ENCODE measurements around the gene RSU1. TPM values are rescaled to one million over a fixed set of nuclear protein-coding genes. Genes with fewer than 3 reads are reported as not detected.

The RSU1 gene
- total RNA-seq, 1 experiment from 2014 or later = 64.9 TPM

- no peaks in the 10 kb centered on the region for H3K27me3 ChIP-seq (ENCODE audit: control insufficient read depth, insufficient read depth, low read length)
- H3K36me3 ChIP-seq (replicated peaks; ENCODE audit: control insufficient read depth, insufficient read depth, low read length) = no peaks in the 10 kb centered on the region
- no peak overlapping the region for H3K4me3 ChIP-seq (ENCODE audit: insufficient read depth, low read depth, low read length)
- no peak for DNase-seq
Observed at GRCh38 chr10:16674147-16674703, 143.0 kb downstream of the RSU1 start.

GRCh38 chr10:16673443-16673842 is 143.8 kb downstream of the RSU1 start:
- Histone ChIP-seq H3K4me3 (ENCODE audit: insufficient read depth, low read depth, low read length) (no peak overlapping the region), H3K27me3 (ENCODE audit: control insufficient read depth, insufficient read depth, low read length) (no peaks in the 10 kb centered on the region), H3K36me3 (replicated peaks; ENCODE audit: control insufficient read depth, insufficient read depth, low read length) (no peaks in the 10 kb centered on the region)
- DNase-seq = no peak

- DNase-seq = no peak
- Histone ChIP-seq H3K4me3 (ENCODE audit: insufficient read depth, low read depth, low read length) (no peak overlapping the region), H3K27me3 (ENCODE audit: control insufficient read depth, insufficient read depth, low read length) (no peaks in the 10 kb centered on the region), H3K36me3 (replicated peaks; ENCODE audit: control insufficient read depth, insufficient read depth, low read length) (no peaks in the 10 kb centered on the region)
Observed at GRCh38 chr10:16663444-16663843, 153.8 kb downstream of the RSU1 start.

- no peaks in the 10 kb centered on the region for H3K27me3 ChIP-seq (ENCODE audit: control insufficient read depth, insufficient read depth, low read length)
- DNase-seq = no peak
- H3K36me3 ChIP-seq (replicated peaks; ENCODE audit: control insufficient read depth, insufficient read depth, low read length) = no peaks in the 10 kb centered on the region
- no peak overlapping the region for H3K4me3 ChIP-seq (ENCODE audit: insufficient read depth, low read depth, low read length)
Observed at GRCh38 chr10:16662923-16663322, 154.3 kb downstream of the RSU1 start.

GRCh38 chr10:16656895-16657294 is 160.3 kb downstream of the RSU1 start:
- H3K36me3 ChIP-seq (replicated peaks; ENCODE audit: control insufficient read depth, insufficient read depth, low read length) = no peaks in the 10 kb centered on the region
- H3K27me3 ChIP-seq (ENCODE audit: control insufficient read depth, insufficient read depth, low read length) = no peaks in the 10 kb centered on the region
- H3K4me3 ChIP-seq (ENCODE audit: insufficient read depth, low read depth, low read length) = no peak overlapping the region
- DNase-seq = no peak

- Histone ChIP-seq H3K27me3 (ENCODE audit: control insufficient read depth, insufficient read depth, low read length) (no peaks in the 10 kb centered on the region), H3K4me3 (ENCODE audit: insufficient read depth, low read depth, low read length) (no peak overlapping the region), H3K36me3 (replicated peaks; ENCODE audit: control insufficient read depth, insufficient read depth, low read length) (no peaks in the 10 kb centered on the region)
- DNase-seq = no peak
Observed at GRCh38 chr10:16653224-16653623, 164.0 kb downstream of the RSU1 start.

GRCh38 chr10:16652154-16652553 is 165.1 kb downstream of the RSU1 start:
- Histone ChIP-seq H3K27me3 (ENCODE audit: control insufficient read depth, insufficient read depth, low read length) (no peaks in the 10 kb centered on the region), H3K36me3 (replicated peaks; ENCODE audit: control insufficient read depth, insufficient read depth, low read length) (no peaks in the 10 kb centered on the region), H3K4me3 (ENCODE audit: insufficient read depth, low read depth, low read length) (no peak overlapping the region)
- DNase-seq = no peak

- DNase-seq = no peak
- H3K36me3 ChIP-seq (replicated peaks; ENCODE audit: control insufficient read depth, insufficient read depth, low read length) = no peaks in the 10 kb centered on the region
- H3K27me3 ChIP-seq (ENCODE audit: control insufficient read depth, insufficient read depth, low read length) = no peaks in the 10 kb centered on the region
- H3K4me3 ChIP-seq (ENCODE audit: insufficient read depth, low read depth, low read length) = no peak overlapping the region
Observed at GRCh38 chr10:16649757-16650156, 167.5 kb downstream of the RSU1 start.

- DNase-seq = no peak
- Histone ChIP-seq H3K27me3 (ENCODE audit: control insufficient read depth, insufficient read depth, low read length) (no peaks in the 10 kb centered on the region), H3K4me3 (ENCODE audit: insufficient read depth, low read depth, low read length) (no peak overlapping the region), H3K36me3 (replicated peaks; ENCODE audit: control insufficient read depth, insufficient read depth, low read length) (no peaks in the 10 kb centered on the region)
Observed at GRCh38 chr10:16648366-16648765, 168.9 kb downstream of the RSU1 start.

GRCh38 chr10:16646181-16647059 is 170.8 kb downstream of the RSU1 start:
- H3K27me3 ChIP-seq (ENCODE audit: control insufficient read depth, insufficient read depth, low read length) = no peaks in the 10 kb centered on the region
- DNase-seq = no peak
- no peak overlapping the region for H3K4me3 ChIP-seq (ENCODE audit: insufficient read depth, low read depth, low read length)
- H3K36me3 ChIP-seq (replicated peaks; ENCODE audit: control insufficient read depth, insufficient read depth, low read length) = no peaks in the 10 kb centered on the region

GRCh38 chr10:16644146-16644545 is 173.1 kb downstream of the RSU1 start:
- no peak overlapping the region for H3K4me3 ChIP-seq (ENCODE audit: insufficient read depth, low read depth, low read length)
- no peak for DNase-seq
- H3K27me3 ChIP-seq (ENCODE audit: control insufficient read depth, insufficient read depth, low read length) = no peaks in the 10 kb centered on the region
- H3K36me3 ChIP-seq (replicated peaks; ENCODE audit: control insufficient read depth, insufficient read depth, low read length) = no peaks in the 10 kb centered on the region

- no peak overlapping the region for H3K4me3 ChIP-seq (ENCODE audit: insufficient read depth, low read depth, low read length)
- no peak for DNase-seq
- H3K27me3 ChIP-seq (ENCODE audit: control insufficient read depth, insufficient read depth, low read length) = no peaks in the 10 kb centered on the region
- no peaks in the 10 kb centered on the region for H3K36me3 ChIP-seq (replicated peaks; ENCODE audit: control insufficient read depth, insufficient read depth, low read length)
Observed at GRCh38 chr10:16643502-16643901, 173.7 kb downstream of the RSU1 start.

GRCh38 chr10:16640153-16640552 is 177.1 kb downstream of the RSU1 start:
- DNase-seq = no peak
- Histone ChIP-seq H3K4me3 (ENCODE audit: insufficient read depth, low read depth, low read length) (no peak overlapping the region), H3K27me3 (ENCODE audit: control insufficient read depth, insufficient read depth, low read length) (no peaks in the 10 kb centered on the region), H3K36me3 (replicated peaks; ENCODE audit: control insufficient read depth, insufficient read depth, low read length) (no peaks in the 10 kb centered on the region)

- Histone ChIP-seq H3K4me3 (ENCODE audit: insufficient read depth, low read depth, low read length) (no peak overlapping the region), H3K27me3 (ENCODE audit: control insufficient read depth, insufficient read depth, low read length) (no peaks in the 10 kb centered on the region), H3K36me3 (replicated peaks; ENCODE audit: control insufficient read depth, insufficient read depth, low read length) (no peaks in the 10 kb centered on the region)
- no peak for DNase-seq
Observed at GRCh38 chr10:16639471-16639870, 177.8 kb downstream of the RSU1 start.

GRCh38 chr10:16632996-16633395 is 184.2 kb downstream of the RSU1 start:
- Histone ChIP-seq H3K27me3 (ENCODE audit: control insufficient read depth, insufficient read depth, low read length) (no peaks in the 10 kb centered on the region), H3K4me3 (ENCODE audit: insufficient read depth, low read depth, low read length) (no peak overlapping the region), H3K36me3 (replicated peaks; ENCODE audit: control insufficient read depth, insufficient read depth, low read length) (no peaks in the 10 kb centered on the region)
- no peak for DNase-seq
